ENCODE results near the gene HTRA3. TPM values are rescaled to one million over a fixed set of nuclear protein-coding genes. Genes with fewer than 3 reads are reported as not detected.

HTRA3 gene
- total RNA-seq, 2 experiments from 2014 or later: not detected

GRCh38 chr4:8286719-8287342 is 17.3 kb downstream of the HTRA3 start:
- ChIA-PET CTCF (no interaction called here), POLR2A (no interaction called here)
- Mint-ChIP-seq H3K9me3 (no peaks in the 10 kb centered on the region), H3K4me3 (no peak overlapping the region), H3K36me3 (ENCODE audit: low read depth) (no peaks in the 10 kb centered on the region), H3K27me3 (no peaks in the 10 kb centered on the region), H3K27ac (no peak overlapping the region), H3K4me1 (no peaks in the 10 kb centered on the region)
- no peak for DNase-seq

GRCh38 chr4:8287343-8288280 is 18.1 kb downstream of the HTRA3 start:
- H3K4me1 Mint-ChIP-seq: no peaks in the 10 kb centered on the region
- ChIA-PET CTCF (no interaction called here), POLR2A (no interaction called here)
- H3K27ac Mint-ChIP-seq: no peak overlapping the region
- no peak for DNase-seq
- no peak overlapping the region for H3K4me3 Mint-ChIP-seq
- H3K36me3 Mint-ChIP-seq (ENCODE audit: low read depth): no peaks in the 10 kb centered on the region
- H3K27me3 Mint-ChIP-seq: no peaks in the 10 kb centered on the region
- no peaks in the 10 kb centered on the region for H3K9me3 Mint-ChIP-seq

- ChIA-PET CTCF (no interaction called here), POLR2A (no interaction called here)
- no peaks in the 10 kb centered on the region for H3K36me3 Mint-ChIP-seq (ENCODE audit: low read depth)
- H3K4me3 Mint-ChIP-seq: no peak overlapping the region
- H3K27me3 Mint-ChIP-seq: no peaks in the 10 kb centered on the region
- H3K9me3 Mint-ChIP-seq: no peaks in the 10 kb centered on the region
- no peak overlapping the region for H3K27ac Mint-ChIP-seq
- no peaks in the 10 kb centered on the region for H3K4me1 Mint-ChIP-seq
- DNase-seq: no peak
Observed at GRCh38 chr4:8289151-8289750, 19.7 kb downstream of the HTRA3 start.

- ChIA-PET POLR2A (no interaction called here), CTCF (no interaction called here)
- DNase-seq: no peak
- Mint-ChIP-seq H3K4me3 (no peak overlapping the region), H3K9me3 (no peaks in the 10 kb centered on the region), H3K36me3 (ENCODE audit: low read depth) (no peaks in the 10 kb centered on the region), H3K27me3 (no peaks in the 10 kb centered on the region), H3K27ac (no peak overlapping the region), H3K4me1 (no peaks in the 10 kb centered on the region)
Observed at GRCh38 chr4:8289956-8290700, 20.6 kb downstream of the HTRA3 start.

GRCh38 chr4:8290701-8290970 is 21.1 kb downstream of the HTRA3 start:
- Mint-ChIP-seq H3K9me3 (no peaks in the 10 kb centered on the region), H3K4me3 (no peak overlapping the region), H3K27me3 (no peaks in the 10 kb centered on the region), H3K4me1 (no peaks in the 10 kb centered on the region), H3K27ac (no peak overlapping the region), H3K36me3 (ENCODE audit: low read depth) (no peaks in the 10 kb centered on the region)
- no peak for DNase-seq
- CTCF ChIA-PET: no interaction called here
- POLR2A ChIA-PET: no interaction called here

- no peak for DNase-seq
- ChIA-PET CTCF (no interaction called here), POLR2A (no interaction called here)
- H3K27ac Mint-ChIP-seq: no peak overlapping the region
- H3K27me3 Mint-ChIP-seq: no peaks in the 10 kb centered on the region
- no peak overlapping the region for H3K4me3 Mint-ChIP-seq
- no peaks in the 10 kb centered on the region for H3K9me3 Mint-ChIP-seq
- H3K4me1 Mint-ChIP-seq: no peaks in the 10 kb centered on the region
- H3K36me3 Mint-ChIP-seq (ENCODE audit: low read depth): no peaks in the 10 kb centered on the region
Observed at GRCh38 chr4:8291036-8291682, 21.6 kb downstream of the HTRA3 start.

- DNase-seq: no peak
- no peaks in the 10 kb centered on the region for H3K9me3 Mint-ChIP-seq
- no peaks in the 10 kb centered on the region for H3K4me1 Mint-ChIP-seq
- H3K4me3 Mint-ChIP-seq: no peak overlapping the region
- no peak overlapping the region for H3K27ac Mint-ChIP-seq
- H3K36me3 Mint-ChIP-seq (ENCODE audit: low read depth): no peaks in the 10 kb centered on the region
- POLR2A ChIA-PET: no interaction called here
- no peaks in the 10 kb centered on the region for H3K27me3 Mint-ChIP-seq
- CTCF ChIA-PET: no interaction called here
Observed at GRCh38 chr4:8291701-8292477, 22.3 kb downstream of the HTRA3 start.

- H3K27ac Mint-ChIP-seq: no peak overlapping the region
- POLR2A ChIA-PET: no interaction called here
Observed at GRCh38 chr4:8292478-8293107, 23.0 kb downstream of the HTRA3 start.

GRCh38 chr4:8293131-8293975 is 23.8 kb downstream of the HTRA3 start:
- Mint-ChIP-seq H3K27me3 (no peaks in the 10 kb centered on the region), H3K4me1 (no peaks in the 10 kb centered on the region), H3K9me3 (no peaks in the 10 kb centered on the region), H3K27ac (no peak overlapping the region), H3K4me3 (no peak overlapping the region), H3K36me3 (ENCODE audit: low read depth) (no peaks in the 10 kb centered on the region)
- CTCF ChIA-PET: no interaction called here
- no peak for DNase-seq
- POLR2A ChIA-PET: no interaction called here

More at GRCh38 chr4:8292478-8293107, 23.0 kb downstream of the HTRA3 start:
- CTCF ChIA-PET: no interaction called here
- Mint-ChIP-seq H3K4me1 (no peaks in the 10 kb centered on the region), H3K27me3 (no peaks in the 10 kb centered on the region), H3K4me3 (no peak overlapping the region), H3K9me3 (no peaks in the 10 kb centered on the region), H3K36me3 (ENCODE audit: low read depth) (no peaks in the 10 kb centered on the region)
- no peak for DNase-seq

- Mint-ChIP-seq H3K4me1 (no peaks in the 10 kb centered on the region), H3K36me3 (ENCODE audit: low read depth) (no peaks in the 10 kb centered on the region), H3K4me3 (no peak overlapping the region), H3K9me3 (no peaks in the 10 kb centered on the region), H3K27me3 (no peaks in the 10 kb centered on the region), H3K27ac (no peak overlapping the region)
- ChIA-PET POLR2A (no interaction called here), CTCF (no interaction called here)
- DNase-seq: no peak
Observed at GRCh38 chr4:8294036-8294435, 24.5 kb downstream of the HTRA3 start.

- Mint-ChIP-seq H3K27me3 (no peaks in the 10 kb centered on the region), H3K9me3 (no peaks in the 10 kb centered on the region), H3K27ac (no peak overlapping the region), H3K4me3 (no peak overlapping the region), H3K36me3 (ENCODE audit: low read depth) (no peaks in the 10 kb centered on the region), H3K4me1 (no peaks in the 10 kb centered on the region)
- POLR2A ChIA-PET: no interaction called here
- no peak for DNase-seq
- CTCF ChIA-PET: no interaction called here
Observed at GRCh38 chr4:8294775-8295174, 25.2 kb downstream of the HTRA3 start.

- POLR2A ChIA-PET: no interaction called here
- no peak overlapping the region for H3K27ac Mint-ChIP-seq
- no peaks in the 10 kb centered on the region for H3K4me1 Mint-ChIP-seq
- CTCF ChIA-PET: no interaction called here
- no peak overlapping the region for H3K4me3 Mint-ChIP-seq
- no peaks in the 10 kb centered on the region for H3K9me3 Mint-ChIP-seq
- DNase-seq: no peak
- H3K36me3 Mint-ChIP-seq (ENCODE audit: low read depth): no peaks in the 10 kb centered on the region
- H3K27me3 Mint-ChIP-seq: no peaks in the 10 kb centered on the region
Observed at GRCh38 chr4:8295471-8295870, 25.9 kb downstream of the HTRA3 start.
